NCI-H1092 (cell line): Measurements from ENCODE around the gene UCHL1.

Source experiments
- DNase-seq: peaks from one replicate; lab custom pipeline; 2025; lab: John Stamatoyannopoulos, UW

The UCHL1 gene

GRCh38 chr4:41256740-41257256 lies at the start of gene UCHL1:
Gene UCHL1 (plus strand): TSS chr4:41256928. CDS start chr4:41256977, 49 bp downstream.
- DNase-seq: peak; percentile 93

- DNase-seq: no peak
Observed at GRCh38 chr4:41207291-41207831, 49.4 kb upstream of the UCHL1 start.

GRCh38 chr4:41209187-41209586 lies 47.5 kb upstream of the UCHL1 start:
- DNase-seq: no peak

DNA sequence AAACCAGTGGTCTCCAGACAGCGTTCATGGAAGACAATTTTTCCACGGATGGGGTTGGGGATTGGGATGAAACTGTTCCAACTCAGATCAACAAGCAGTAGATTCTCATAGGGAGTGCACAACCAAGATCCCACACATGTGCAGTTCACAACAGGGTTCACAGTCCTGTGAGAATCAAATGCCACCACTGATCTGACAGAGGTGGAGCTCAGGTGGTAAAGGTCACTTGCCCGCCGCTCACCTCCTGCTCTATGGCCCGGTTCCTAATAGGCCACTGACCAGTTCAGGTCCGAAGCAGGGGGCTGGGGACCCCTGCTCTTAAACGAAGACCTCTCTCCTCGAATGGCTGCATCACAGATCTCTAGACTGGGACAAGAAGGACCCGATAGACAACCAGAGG lies 46.8 kb upstream of the UCHL1 start:
- DNase-seq: no peak

DNA sequence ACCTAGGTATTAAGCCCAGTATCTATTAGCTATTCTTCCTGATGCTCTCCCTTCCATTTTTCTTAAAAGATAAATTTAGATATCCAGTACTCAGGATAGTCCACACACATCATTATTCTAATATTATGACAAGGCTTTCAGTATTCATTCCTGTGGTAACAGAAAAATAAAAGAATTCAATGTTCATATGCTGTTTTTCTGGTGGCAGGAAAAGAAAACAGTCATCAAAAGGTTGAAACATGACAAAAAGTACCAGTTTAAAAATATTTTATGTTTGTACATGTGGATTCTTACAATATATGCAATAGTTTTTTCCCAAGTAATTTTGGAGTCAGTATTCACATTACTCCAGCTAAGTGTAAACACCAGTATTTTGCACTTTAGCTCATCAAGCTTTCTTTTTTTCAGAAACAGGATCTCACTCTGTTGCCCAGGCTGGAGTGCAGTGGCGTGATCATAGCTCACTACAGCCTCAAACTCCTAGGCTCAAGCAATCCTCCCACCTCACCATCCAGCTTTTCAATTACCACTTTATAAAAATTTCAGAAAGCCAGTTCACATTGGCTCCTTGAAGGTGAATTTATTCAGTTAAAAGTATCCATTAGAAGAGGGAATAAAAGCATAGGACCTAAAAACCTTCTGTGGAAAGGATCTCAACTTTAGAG lies 44.6 kb upstream of the UCHL1 start:
- DNase-seq: no peak

DNA sequence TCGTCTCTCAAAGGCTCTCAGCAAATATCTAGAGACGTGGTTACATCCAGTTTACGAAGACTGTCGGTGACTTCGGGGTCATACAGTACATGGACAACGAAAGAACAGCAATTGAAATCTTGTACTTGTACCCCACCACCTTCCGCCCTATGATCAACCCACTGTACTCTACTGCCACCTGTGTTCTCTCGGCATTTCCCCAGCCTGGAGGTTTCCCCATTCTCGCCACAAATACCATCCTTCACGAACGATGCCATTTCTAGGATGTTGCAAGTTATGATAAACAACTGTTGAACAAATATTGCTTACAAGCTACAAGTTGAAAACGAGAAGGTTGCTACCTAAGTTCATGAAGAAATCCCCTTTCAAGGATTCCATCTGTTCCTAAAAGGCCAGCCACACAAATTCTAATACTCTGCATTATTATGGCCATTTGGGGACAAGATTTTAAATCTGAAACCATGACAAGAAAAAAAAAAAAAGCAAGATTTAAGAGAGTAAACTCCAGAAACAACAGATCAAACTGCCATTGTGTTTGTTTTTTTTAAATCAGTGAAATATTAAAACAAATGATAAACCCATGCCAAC lies 44.0 kb upstream of the UCHL1 start:
- no peak for DNase-seq

DNA sequence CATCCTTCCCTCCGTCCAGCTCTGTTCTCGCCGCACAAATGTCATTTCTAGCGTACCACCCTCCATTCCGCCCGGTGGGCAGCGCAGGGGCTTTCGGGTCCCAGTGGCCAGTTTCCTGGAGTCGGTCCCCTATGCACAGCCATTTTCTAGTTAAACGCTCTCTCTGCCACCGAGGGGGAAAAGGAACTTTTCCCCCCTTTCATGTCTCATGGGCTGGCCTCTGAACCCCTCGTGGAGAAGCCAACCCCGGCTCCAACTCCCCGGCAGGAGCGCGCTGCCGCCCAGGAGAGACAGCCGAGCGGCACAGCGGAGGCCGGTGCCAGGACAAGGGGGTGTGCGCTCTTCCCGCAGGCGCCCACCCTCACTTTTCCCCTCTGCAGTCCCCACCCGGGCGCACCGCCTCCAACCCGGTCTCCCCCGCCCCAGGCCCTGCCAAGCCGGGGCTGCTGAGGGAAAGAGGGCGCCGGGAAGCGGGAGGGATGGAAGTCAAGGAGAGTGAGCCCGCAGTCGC lies 43.0 kb upstream of the UCHL1 start:
- no peak for DNase-seq

- DNase-seq: peak; percentile 97
Observed at GRCh38 chr4:41214136-41214824, 42.4 kb upstream of the UCHL1 start, which contains the start of gene APBB2. Gene APBB2 (minus strand): TSS chr4:41214542. CDS start chr4:41033254, 181,288 bp downstream.

DNA sequence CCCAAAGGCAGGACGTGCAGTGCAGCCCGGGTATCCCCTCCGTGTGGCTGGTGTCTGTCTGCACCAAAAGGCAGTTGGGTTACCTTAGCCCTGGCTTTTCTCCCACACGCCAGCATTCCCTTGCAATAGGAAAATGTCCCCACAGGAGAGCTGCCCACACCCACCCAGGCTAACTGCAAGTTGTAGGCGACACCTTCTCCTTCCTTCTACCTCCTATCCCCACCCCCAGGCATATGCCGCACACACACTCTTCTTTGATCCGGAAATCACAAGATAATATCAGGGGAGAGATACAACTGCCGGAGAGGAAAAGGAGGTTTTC lies 41.9 kb upstream of the UCHL1 start:
- no peak for DNase-seq

GRCh38 chr4:41215155-41215554 lies 41.6 kb upstream of the UCHL1 start:
- no peak for DNase-seq

DNA sequence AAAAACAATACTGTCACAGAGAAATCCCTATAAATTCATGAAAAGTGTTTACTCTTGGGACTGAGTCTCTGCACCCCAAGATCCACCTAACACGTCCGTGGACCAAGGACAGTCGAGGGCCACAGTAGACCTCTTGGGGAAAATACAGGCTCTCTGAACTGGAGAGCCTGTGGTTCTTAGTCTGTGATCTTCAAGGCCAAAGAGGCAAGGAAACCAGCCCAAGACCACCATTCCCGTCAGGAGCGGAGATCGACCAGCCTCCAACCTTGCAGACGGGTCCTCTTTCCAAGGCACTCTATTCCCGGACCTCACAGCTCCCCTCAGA lies 40.8 kb upstream of the UCHL1 start:
- no peak for DNase-seq

DNA sequence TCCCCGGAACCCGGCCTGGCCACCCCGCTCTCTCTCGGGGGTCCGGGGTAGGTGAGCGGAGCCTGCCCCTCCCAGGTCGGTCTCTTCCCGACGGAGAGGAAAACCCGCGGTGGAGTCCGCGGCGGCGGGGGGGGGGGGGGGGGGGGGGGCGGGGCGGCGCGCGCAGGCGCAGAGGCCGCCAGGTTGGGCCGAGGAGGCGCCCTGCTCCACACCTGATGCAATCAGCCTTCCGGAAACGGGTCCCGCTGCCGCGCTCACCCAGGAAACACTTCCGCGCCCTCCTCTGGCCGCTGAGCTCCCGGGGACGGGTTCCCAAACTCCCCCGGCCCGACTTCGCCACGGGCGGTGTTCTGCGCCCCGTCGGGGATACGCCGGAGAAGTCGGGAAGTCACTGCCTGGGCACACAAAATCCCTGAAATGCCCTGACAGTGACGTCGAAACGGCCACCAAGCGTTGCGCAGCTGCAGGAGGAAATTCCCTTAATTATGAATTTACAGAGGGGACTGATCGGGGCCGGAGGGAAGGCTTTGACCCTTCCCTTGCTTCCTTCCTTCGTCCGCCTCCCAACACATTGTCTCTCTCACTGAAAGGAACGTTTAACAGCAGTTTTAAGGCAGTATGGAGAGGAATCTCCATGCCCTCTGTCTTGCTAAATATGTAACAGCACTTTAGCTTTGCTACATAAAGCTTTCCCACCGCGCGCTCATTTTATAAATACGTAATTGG lies 40.3 kb upstream of the UCHL1 start:
- DNase-seq: peak; percentile 77

DNA sequence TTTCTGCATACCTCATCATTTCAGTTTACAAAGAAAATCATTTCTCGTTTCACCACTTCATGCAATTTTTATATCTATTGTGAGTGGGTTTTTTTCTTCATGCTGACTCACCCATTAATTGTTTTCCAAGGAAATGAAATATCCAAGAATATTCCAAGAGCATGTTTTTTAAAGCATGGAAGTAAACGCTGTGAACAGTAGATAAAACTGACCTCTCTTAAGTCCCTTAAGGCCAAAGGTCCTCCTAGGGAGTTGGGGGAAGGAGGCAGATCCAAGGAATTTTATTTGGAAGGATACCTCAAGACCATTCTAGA lies 39.8 kb upstream of the UCHL1 start:
- DNase-seq: no peak

DNA sequence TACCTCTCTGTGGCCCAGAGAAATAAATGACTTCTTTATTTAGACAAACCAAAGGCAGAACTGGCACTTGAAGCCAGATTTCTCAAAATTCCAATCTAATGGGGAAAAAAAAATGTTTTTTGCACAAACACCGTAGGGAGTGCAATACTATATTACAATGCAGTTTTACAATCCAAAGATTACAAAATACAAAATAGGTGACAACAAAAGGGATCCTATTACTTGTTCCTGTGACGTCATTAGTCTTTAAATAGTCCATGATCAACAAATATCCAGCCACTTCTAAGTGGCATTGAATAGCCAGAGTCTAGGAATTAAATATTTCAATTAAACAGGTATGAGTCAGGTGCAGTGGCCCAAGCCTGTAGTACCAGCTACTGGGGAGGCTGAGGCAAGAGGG lies 39.4 kb upstream of the UCHL1 start:
- DNase-seq: no peak

GRCh38 chr4:41218703-41219102 lies 38.0 kb upstream of the UCHL1 start:
- no peak for DNase-seq

GRCh38 chr4:41219421-41219950 lies 37.2 kb upstream of the UCHL1 start:
- DNase-seq: no peak

DNA sequence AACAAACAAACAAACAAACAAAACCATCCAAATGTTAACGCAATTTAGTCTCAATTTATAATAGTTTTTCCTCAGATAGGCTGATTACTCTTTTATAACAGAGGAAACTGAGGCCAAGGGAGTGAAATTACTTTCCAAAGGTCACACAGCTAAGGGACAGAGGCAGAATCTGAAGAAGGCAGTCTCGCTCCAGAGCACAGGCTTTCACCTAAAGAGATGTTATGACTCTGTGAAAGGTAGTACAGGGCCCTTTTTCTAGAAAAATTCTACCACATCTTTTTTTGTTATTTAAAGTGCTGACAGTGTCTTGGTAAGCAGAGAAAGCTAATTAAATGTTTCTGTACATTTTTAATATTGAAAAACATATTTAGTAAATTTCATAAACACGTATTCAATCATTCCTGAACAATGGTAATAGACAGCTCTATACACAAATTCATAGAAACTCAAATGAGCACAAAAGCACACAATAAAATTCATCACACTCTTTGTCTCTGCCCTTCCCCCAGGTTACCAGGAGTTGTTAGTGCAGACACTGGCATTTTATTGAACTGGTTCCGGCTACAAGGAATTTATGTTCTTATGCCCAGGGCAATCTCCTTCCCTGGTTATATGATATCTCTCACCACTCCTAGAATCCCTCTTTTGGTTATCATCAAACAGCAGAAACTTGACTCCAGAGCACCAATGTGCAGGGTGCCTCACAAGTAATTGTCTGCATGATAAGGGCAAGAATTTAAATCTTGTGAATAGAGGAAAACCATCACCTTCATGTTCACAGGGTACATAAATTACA lies 34.7 kb upstream of the UCHL1 start:
- DNase-seq: no peak

DNA sequence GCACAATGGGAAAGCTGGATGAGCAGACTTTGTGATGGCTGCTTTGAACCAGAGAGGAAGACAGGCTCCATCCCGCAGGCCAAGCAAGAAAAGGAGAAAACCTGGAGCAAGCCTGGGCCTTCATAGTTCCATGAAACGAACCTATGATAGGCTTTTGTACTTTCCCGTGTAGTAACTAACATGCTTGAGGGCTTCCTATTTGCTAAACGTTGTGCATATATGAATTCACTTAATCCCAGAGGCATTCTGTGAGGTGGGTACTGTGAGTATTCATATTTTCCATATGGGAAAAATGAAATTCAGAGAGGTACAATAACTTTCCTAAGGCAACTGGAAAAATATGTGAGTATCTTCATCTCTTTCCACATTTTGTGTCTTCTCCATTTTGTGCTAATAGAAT lies 28.8 kb upstream of the UCHL1 start:
- no peak for DNase-seq

DNA sequence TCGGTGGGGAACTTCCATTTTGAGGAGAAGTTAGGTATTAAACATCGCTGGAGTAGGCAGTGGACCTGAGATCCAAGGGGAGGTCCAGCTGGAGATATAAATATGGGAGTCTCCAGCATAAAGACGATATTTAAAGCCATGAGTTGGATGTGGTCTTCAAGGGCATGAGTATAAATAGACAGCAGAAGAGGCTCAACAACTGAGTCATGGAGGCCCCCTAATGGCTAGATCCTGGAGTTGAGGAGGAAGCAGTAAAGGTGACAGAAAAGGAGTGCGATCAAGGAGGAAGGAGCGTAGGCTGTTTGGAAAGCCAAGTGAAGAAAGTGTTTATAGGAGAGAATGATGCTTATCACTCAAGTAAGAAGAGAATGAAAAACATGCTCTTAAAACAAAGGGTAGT lies 24.3 kb upstream of the UCHL1 start:
- DNase-seq: no peak

GRCh38 chr4:41232856-41233255 lies 23.9 kb upstream of the UCHL1 start:
- no peak for DNase-seq

- DNase-seq: no peak
Observed at GRCh38 chr4:41236032-41236431, 20.7 kb upstream of the UCHL1 start.
